Epithelial cell of proximal tubule (primary cell): ENCODE measurements around the gene HEATR1. TPM values are rescaled to one million over a fixed set of nuclear protein-coding genes. Genes with fewer than 3 reads are reported as not detected.

Experiments used
- DNase-seq: peaks from one replicate; pipeline ENCODE4 v3.0.0-alpha.2; 2011; ENCODE audit warnings: low read depth
- H3K4me3 ChIP-seq: 2 replicates; pipeline ENCODE4 v1.5.1; 2011; ENCODE audit warnings: low read depth, mild to moderate bottlenecking, low read length
- total RNA-seq: library from RNA; depleted of rRNA; stranded (reverse); fragments of >200 nt; gene quantifications from 2 replicates; pipeline ENCODE4 v1.2.3, GENCODE V29; 2015
- TF ChIP-seq, protein P1 (sequence below): conservative IDR thresholded peaks from 2 replicates; pipeline ENCODE4 v1.5.1; 2012; ENCODE audit warnings: low read depth, mild to moderate bottlenecking, low read length

Gene HEATR1
- total RNA-seq, 1 donor from 2014 or later: 34.9 TPM

DNA sequence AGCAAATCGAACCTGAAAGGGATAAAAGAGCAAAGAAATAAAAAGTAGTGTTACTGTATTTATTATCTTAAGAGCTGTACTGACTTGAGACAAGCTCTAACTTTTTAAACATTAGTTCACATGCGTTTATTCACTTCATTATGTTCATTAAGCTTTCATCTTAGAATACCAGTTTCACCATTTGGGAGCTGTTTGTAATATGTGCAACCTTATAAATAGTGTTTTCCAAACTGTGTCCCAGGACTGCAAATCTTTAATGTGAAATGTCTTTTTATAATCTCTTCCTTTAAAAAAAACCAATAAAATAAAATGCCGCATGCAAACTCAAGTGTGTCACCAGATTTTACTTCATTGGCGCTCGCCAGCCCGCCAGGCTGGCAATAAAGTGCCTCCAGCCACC, 52.2 kb downstream of the HEATR1 start:
- H3K4me3 ChIP-seq: no peak overlapping the region
- TF ChIP-seq, protein P1, sequence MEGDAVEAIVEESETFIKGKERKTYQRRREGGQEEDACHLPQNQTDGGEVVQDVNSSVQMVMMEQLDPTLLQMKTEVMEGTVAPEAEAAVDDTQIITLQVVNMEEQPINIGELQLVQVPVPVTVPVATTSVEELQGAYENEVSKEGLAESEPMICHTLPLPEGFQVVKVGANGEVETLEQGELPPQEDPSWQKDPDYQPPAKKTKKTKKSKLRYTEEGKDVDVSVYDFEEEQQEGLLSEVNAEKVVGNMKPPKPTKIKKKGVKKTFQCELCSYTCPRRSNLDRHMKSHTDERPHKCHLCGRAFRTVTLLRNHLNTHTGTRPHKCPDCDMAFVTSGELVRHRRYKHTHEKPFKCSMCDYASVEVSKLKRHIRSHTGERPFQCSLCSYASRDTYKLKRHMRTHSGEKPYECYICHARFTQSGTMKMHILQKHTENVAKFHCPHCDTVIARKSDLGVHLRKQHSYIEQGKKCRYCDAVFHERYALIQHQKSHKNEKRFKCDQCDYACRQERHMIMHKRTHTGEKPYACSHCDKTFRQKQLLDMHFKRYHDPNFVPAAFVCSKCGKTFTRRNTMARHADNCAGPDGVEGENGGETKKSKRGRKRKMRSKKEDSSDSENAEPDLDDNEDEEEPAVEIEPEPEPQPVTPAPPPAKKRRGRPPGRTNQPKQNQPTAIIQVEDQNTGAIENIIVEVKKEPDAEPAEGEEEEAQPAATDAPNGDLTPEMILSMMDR: no peak
- DNase-seq: no peak

DNA sequence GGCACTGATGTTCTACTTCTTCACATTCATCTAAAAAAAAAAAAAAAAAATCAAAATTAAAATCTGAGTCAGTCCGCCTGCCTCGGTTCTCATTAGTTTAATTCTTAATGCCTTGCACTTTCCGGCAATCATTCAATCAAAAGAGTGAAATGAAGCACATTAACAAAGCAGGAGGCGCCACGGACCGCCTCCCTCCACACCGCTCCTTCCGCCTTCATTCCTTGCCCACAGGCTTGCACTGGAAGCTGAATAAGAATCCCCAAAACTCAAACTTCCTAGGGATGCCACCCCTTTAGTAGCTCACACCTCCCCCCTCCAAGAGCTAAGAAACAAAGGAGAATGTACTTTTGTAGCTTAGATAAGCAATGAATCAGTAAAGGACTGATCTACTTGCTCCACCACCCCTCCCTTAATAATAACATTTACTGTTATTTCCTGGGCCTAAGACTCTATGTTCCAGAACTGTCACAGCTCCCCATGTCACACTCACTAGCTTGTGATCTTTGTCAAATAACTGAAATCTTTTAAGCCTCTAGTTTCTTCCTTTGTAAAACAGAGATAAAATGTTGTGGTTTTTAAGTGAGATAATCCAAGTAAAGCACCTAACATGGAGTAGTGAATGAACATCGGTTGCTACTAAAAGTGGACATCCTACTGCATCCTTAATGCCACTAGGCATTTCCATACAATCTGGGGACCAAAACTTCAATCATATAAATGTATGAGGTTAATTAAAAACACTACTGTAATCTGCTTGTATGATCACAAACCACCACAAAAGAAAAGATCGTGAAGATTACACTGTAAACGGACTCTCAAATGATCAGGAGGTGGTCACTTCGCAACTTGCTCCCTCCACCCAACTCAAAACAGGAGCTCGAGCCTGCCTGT, 53.1 kb downstream of the HEATR1 start:
- DNase-seq: no peak
- H3K4me3 ChIP-seq: no peak overlapping the region
- TF ChIP-seq, protein P1: no peak

GRCh38 chr1:236548452-236548851, 55.9 kb downstream of the HEATR1 start:
- no peak overlapping the region for H3K4me3 ChIP-seq
- DNase-seq: no peak
- TF ChIP-seq, protein P1: no peak

DNA sequence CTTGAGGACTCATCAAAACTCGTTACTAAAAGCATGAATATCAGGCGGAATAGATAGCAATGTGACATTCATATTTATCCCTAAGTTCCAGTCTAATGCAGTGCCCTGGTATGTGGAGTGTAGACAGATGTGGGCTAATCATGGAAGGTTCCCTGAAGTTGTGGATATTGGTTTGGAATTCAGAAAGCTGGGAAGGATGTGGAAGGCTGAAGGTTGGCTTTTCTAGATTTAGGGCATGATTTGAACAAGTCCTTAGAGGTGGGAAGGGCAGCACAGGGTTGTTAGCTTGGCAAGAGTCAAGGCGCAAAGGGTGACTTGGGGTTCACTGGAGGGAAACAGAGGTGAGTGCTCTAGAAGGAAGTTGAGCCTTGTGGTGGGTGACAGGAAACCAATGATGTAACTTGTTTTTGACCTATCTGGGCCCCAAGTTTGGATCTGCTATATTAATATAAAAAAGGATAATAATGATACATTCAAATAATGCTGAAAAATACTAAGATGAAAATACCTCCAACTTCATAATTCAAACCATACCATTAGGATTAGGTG, 58.6 kb downstream of the HEATR1 start:
- TF ChIP-seq, protein P1: no peak
- no peak overlapping the region for H3K4me3 ChIP-seq
- DNase-seq: no peak

- TF ChIP-seq, protein P1: no peak
- no peak overlapping the region for H3K4me3 ChIP-seq
- DNase-seq: no peak
Measured at GRCh38 chr1:236543065-236543669, 61.1 kb downstream of the HEATR1 start.

DNA sequence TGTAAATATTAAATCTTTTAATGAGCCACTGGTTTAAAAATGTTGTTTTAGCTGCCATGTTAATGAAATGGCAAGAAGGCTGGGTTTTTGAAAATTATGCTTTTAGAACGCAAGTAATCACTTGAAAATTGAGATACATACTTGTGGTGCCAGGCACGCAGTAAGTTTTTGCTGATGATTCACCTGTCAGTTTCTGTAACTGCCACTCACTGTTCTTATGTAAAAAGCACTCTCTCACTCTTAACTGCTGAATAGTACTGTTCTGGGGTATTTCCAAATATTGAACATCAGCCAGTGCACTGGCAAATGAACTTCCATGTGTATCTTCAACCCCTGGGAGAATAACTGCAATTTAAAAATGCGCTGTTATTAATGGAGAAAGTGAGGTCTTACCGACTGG, 62.6 kb downstream of the HEATR1 start:
- no peak for DNase-seq
- TF ChIP-seq, protein P1: no peak
- no peak overlapping the region for H3K4me3 ChIP-seq
